NCI-H2081 treated with DMSO at 0.1 percent for 48 hours (cell line): ENCODE measurements around the gene CAP1.

Source experiments
- DNase-seq: peaks from one replicate; lab custom pipeline; 2025; lab: John Stamatoyannopoulos, UW

CAP1 gene

DNA sequence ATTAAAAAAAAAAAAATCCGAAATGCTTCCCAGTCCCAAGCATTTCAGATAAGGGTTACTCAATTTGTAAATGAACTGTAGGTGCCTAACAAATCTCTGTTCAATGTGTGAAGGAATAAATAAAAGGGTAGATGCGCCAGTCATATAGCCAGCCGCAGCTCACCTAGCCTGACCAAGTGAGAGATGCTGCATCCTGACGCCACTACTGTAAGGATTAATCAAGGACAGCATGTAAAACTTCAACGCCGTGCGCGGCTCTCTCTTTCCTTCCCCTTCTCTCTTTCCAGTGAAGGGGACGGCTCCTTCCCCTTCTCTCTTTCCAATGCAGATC, 56.1 kb downstream of the CAP1 start:
- no peak for DNase-seq

DNA sequence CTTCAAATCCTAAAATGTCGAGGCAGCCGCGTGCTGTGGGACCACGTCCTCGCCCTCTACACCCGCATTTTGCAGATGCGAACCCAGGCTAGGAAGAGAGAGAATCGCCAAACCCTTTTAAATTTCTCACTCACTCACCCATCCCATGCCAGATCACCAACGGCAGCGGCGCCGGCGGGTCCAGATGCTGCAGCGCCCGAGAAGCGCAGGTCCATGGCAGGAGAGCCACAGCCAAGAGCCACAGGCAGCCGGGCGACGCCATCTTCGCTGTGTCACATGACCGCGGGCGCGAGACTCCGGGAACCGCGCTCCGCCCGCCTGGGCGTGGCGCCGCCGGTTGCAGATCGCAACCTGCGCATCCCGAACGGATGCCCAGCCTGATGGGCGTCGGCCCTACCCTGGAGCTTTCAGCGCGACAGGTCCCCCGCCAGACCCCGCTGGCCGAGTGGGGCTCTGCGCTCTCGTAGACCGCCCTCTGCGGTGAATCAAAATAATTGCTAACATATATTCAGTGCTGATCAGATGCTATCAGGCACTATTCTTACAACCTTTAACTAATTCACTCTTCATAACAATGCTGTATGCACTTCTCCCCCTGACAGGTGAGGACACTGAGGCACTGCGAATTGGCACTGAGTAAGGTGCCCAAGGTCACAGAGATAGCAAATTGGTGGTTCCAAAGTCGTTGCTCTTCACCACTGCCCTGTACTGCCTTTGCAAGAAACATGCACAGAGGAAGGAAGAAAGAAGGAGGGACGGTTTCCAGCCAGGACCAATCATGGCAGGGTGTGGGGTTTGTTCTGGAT, 56.7 kb downstream of the CAP1 start, which contains the start of gene PPT1:
Gene PPT1, minus strand, starts transcription at position 276 of the 806 bp plus-strand sequence. Its CDS starts 14 bp downstream, at position 262.
- DNase-seq: no peak

DNA sequence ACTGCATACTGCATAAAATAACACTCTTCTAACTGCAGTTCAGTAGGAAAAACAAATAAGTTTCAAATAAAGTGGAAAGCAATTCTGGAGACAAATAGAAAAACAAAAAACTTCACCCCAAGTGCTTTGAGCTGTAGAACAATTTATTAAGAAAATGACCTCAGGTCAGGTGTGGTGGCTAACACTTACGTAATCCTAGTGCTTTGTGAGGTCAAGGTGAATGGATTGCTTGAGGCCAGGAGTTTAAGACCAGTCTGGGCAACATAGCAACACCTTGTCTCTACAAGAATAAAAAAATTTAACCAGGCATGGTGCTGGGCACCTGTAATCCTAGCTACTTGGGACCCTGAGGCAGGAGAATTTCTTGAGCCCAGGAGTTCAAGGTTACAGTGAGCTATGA, 61.5 kb downstream of the CAP1 start:
- DNase-seq: no peak

DNA sequence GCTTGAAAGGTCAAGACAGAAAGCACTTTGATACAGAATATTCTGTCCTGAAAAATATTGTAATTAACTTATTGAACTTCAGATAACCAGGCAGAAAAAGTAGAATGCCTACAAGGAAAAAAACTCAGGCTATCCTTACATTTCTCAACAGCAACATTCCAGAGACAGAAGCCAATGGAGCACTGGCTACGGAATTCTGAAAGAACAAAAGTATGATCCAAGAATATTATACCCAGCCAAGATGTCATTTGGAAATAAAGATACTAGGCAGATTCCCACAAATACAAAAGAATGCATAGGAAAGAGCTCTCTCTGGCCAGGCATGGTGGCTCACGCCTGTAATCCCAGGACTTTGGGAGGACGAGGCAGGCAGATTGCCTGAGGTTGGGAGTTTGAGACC, 62.4 kb downstream of the CAP1 start:
- no peak for DNase-seq

DNA sequence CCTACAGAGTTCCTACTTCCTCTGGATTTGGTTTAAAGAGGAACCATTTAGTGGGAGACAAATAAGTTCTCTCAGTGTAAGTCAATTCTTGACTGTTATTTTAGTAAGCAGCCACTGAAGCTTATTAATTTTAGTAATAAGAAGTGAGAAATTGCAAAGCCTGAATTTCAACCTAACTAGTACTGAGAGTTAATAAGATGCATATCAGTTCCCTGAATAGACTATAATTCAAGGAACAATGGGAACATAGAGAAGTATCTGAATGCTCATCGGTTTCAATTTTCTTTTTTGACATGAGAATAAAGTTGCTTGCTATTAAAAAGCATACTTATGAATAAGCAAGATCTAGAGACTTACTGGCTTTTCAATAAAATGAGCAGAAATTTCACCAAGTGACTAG, 64.5 kb downstream of the CAP1 start:
- no peak for DNase-seq

DNA sequence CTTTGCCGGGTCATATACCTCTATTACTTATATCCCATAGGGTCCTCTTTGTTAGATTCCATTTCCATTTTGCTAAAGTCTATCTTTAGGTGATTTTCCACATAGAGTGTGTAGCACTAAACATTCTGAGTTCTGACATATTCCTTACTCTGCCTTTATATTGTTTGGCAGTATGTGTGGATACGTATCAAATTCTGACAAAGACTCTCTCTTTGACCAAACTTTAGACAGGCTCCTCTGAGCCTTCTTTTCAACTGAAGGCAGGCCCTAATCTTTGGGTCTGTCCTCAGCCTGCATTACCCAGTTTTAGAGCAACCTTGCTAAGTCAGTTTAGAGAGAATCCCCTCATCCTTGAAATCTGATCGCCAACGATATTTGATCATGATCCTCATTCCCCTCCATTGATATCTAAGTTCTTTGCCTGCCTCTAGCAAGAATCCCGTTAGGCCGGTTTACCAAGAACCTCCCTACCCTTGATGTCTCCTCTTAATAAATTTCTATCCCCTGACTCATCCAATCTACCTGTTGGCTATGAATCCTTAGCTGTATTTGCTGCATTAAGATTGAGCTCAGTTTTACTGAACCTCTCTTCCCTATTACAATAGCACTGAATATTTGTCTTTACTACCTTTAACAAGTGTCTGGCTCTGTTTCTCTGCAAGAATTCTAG, 66.9 kb downstream of the CAP1 start:
- DNase-seq: no peak

DNA sequence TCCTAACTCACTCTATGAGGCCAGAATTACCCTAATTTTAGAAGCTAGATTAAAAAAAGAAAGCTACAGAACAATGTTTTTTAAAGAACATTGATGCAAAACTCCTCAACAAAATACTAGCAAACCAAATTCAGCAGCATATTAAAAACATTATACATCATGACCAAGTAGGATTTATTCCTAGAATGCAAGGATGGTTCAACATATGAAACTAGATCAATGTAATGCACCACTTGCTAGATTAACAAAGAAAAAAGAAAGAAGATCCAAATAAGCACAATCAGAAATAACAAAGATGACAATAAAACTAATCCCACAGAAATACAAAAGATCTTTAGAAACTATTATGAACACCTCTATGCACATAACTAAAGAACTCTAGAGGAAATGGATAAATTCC, 69.9 kb downstream of the CAP1 start:
- no peak for DNase-seq

DNA sequence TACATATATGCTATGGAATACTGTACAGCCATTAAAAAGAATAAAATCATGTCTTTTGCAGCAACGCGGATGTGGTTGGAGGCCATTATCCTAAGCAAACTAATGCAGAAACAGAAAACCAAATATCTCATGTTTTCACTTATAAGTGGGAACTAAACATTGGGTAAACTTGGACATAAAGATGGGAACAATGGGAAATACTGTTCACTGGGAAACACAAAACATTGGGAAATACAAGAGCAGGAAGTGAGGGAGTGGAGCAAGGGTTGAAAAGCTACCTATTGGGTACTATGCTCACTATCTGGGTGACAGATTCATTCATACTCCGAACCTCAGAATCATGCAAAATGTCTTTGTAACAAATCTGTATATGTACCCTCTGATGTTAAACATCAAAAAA, 73.9 kb downstream of the CAP1 start:
- no peak for DNase-seq

DNA sequence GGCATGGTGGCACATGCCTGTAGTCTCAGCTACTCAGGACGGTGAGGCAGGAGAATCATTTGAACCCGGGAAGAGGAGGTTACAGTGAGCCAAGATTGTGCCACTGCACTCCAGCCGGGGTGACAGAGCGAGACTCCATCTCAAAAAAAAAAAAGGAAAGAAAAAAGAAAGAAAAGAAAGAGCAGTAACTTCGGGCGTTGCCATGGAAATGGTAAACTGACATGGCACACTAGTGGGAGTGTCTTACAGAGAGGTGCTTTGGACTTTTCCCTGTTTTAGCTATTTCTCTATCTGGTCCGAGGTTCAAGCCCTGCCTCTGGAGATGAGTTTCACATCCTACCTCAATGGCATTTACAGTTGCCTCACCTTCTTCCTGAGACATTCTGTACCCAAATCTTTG, 79.6 kb downstream of the CAP1 start:
- no peak for DNase-seq
